NCI-H460 (cell line): ENCODE results near the gene DNAJC1. TPM values are rescaled to one million over a fixed set of nuclear protein-coding genes. Genes with fewer than 3 reads are reported as not detected.
A peak's percentile ranks its signal among the peaks of the same experiment; 100 is the strongest.

Experiments used
- DNase-seq: peaks from one replicate; pipeline ENCODE4 v3.0.0-alpha.2; 2016; ENCODE audit warnings: low read depth; ENCODE audit errors: extremely low read depth
- total RNA-seq: library from RNA; depleted of rRNA; stranded (reverse); fragments of >200 nt; shearing (Covaris generic); gene quantifications from 2 replicates; pipeline ENCODE4 v1.2.3, GENCODE V29; 2014

Gene DNAJC1
- total RNA-seq, 1 experiment from 2014 or later, result 28.2 TPM

GRCh38 chr10:22010539-22010938 is 7.0 kb upstream of the DNAJC1 start:
- no peak for DNase-seq

- DNase-seq, result no peak
Measured at GRCh38 chr10:22006379-22006884, 2.9 kb upstream of the DNAJC1 start.

- DNase-seq, result no peak
Measured at GRCh38 chr10:22005763-22006162, 2.2 kb upstream of the DNAJC1 start.

- no peak for DNase-seq
Measured at GRCh38 chr10:22003964-22004281, 393 bp upstream of the DNAJC1 start.

GRCh38 chr10:22002591-22003176 is 846 bp downstream of the DNAJC1 start:
- DNase-seq, result no peak

GRCh38 chr10:21995557-21995956 is 8.0 kb downstream of the DNAJC1 start:
- DNase-seq, result no peak

- no peak for DNase-seq
Measured at GRCh38 chr10:21993360-21994001, 10.0 kb downstream of the DNAJC1 start.

GRCh38 chr10:21991785-21992184 is 11.7 kb downstream of the DNAJC1 start:
- no peak for DNase-seq

GRCh38 chr10:21990449-21990848 is 13.1 kb downstream of the DNAJC1 start:
- DNase-seq, result no peak

- peak; percentile 55 for DNase-seq
Measured at GRCh38 chr10:21989453-21990154, 13.9 kb downstream of the DNAJC1 start.

- DNase-seq, result no peak
Measured at GRCh38 chr10:21985541-21985940, 18.0 kb downstream of the DNAJC1 start.

- no peak for DNase-seq
Measured at GRCh38 chr10:21981118-21981517, 22.4 kb downstream of the DNAJC1 start.

GRCh38 chr10:21980691-21981090 is 22.8 kb downstream of the DNAJC1 start:
- DNase-seq, result no peak

GRCh38 chr10:21978191-21978862 is 25.2 kb downstream of the DNAJC1 start:
- no peak for DNase-seq

- no peak for DNase-seq
Measured at GRCh38 chr10:21976739-21977138, 26.8 kb downstream of the DNAJC1 start.

GRCh38 chr10:21976280-21976679 is 27.2 kb downstream of the DNAJC1 start:
- DNase-seq, result no peak

- DNase-seq, result no peak
Measured at GRCh38 chr10:21975378-21975990, 28.0 kb downstream of the DNAJC1 start.

GRCh38 chr10:21972584-21972983 is 30.9 kb downstream of the DNAJC1 start:
- no peak for DNase-seq

- DNase-seq, result no peak
Measured at GRCh38 chr10:21969326-21970287, 33.9 kb downstream of the DNAJC1 start.
